CD8-positive, alpha-beta memory T cell (primary cell): Measurements from ENCODE around the gene ESRRG. TPM values are rescaled to one million over a fixed set of nuclear protein-coding genes. Genes with fewer than 3 reads are reported as not detected.
"Not testable (repeated sequence)": the region's sequence is repeated elsewhere in the genome, so short reads cannot be mapped to it uniquely, and the experiment has no call there.

Source experiments
- CTCF ChIA-PET: fragments of 350-600 bp; sonication (Branson Sonifier 250); formaldehyde crosslinking; loops from one replicate; lab custom pipeline; 2021; ENCODE audit warnings: antibody characterized with exemption; lab: Charles Lee
- POLR2A ChIA-PET: fragments of 350-600 bp; sonication (Branson Sonifier 250); formaldehyde crosslinking; loops from one replicate; lab custom pipeline; 2021; ENCODE audit warnings: antibody characterized with exemption; lab: Charles Lee
- DNase-seq, 5 donors: peaks; one replicate each; pipeline versions ENCODE4 v3.0.0 to v3.0.0-alpha.2; 2020 to 2022; ENCODE audit warnings: mixed read lengths in 1 of 5
- H3K27ac ChIP-seq: one replicate; pipeline ENCODE4 v1.7.0; 2013; ENCODE audit warnings: low read depth, mild to moderate bottlenecking, low read length, moderate library complexity
- H3K27me3 ChIP-seq: 2 replicates; pipeline ENCODE4 v1.7.0; 2013; ENCODE audit warnings: low read length, mild to moderate bottlenecking; ENCODE audit not compliant: insufficient read depth, poor library complexity, severe bottlenecking
- H3K36me3 ChIP-seq: 2 replicates; pipeline ENCODE4 v1.7.0; 2013; ENCODE audit warnings: mild to moderate bottlenecking, low read length, moderate library complexity; ENCODE audit not compliant: insufficient read depth
- H3K4me1 ChIP-seq: 2 replicates; pipeline ENCODE4 v1.7.0; 2013; ENCODE audit warnings: mild to moderate bottlenecking, low read length, moderate library complexity; ENCODE audit not compliant: insufficient read depth
- H3K4me3 ChIP-seq: 2 replicates; pipeline ENCODE4 v1.7.0; 2013; ENCODE audit warnings: mild to moderate bottlenecking, low read length
- H3K9me3 ChIP-seq: 2 replicates; pipeline ENCODE4 v1.7.0; 2013; ENCODE audit warnings: mild to moderate bottlenecking, low read length
- H3K27ac Mint-ChIP-seq, 8 donors: one replicate each; pipeline ENCODE4 v1.8.0; 2020 to 2021; ENCODE audit warnings: mixed read lengths in 8 of 8, mild to moderate bottlenecking in 6 of 8, inconsistent platforms in 3 of 8, moderate library complexity in 3 of 8
- H3K27me3 Mint-ChIP-seq, 2 donors: one replicate each; pipeline ENCODE4 v1.8.0; 2020 to 2021; ENCODE audit warnings: mixed read lengths in 2 of 2, mild to moderate bottlenecking in 1 of 2, moderate library complexity in 1 of 2
- H3K36me3 Mint-ChIP-seq, 3 donors: one replicate each; pipeline ENCODE4 v1.8.0; 2020 to 2021; ENCODE audit warnings: mixed read lengths in 3 of 3, inconsistent platforms in 1 of 3, mild to moderate bottlenecking in 1 of 3
- H3K4me1 Mint-ChIP-seq, 3 donors: one replicate each; pipeline ENCODE4 v1.8.0; 2020 to 2021; ENCODE audit warnings: mixed read lengths in 3 of 3, inconsistent platforms in 1 of 3, mild to moderate bottlenecking in 1 of 3
- H3K4me3 Mint-ChIP-seq, 7 donors: one replicate each; pipeline ENCODE4 v1.8.0; 2020 to 2021; ENCODE audit warnings: mixed read lengths in 7 of 7, mild to moderate bottlenecking in 6 of 7, moderate library complexity in 4 of 7, inconsistent platforms in 2 of 7
- H3K9me3 Mint-ChIP-seq, 5 donors: one replicate each; pipeline ENCODE4 v1.8.0; 2020 to 2022; ENCODE audit warnings: mixed read lengths in 5 of 5, mild to moderate bottlenecking in 3 of 5, moderate library complexity in 2 of 5, inconsistent platforms in 1 of 5
- polyA plus RNA-seq: library from polyadenylated mRNA; unstranded; fragments of 300-500 nt; fragmentation: Illumina TruSeq; gene quantifications from one replicate; pipeline ENCODE4 v1.2.3, GENCODE V29; 2021
- total RNA-seq, 2 experiments: library from RNA; stranded (reverse); gene quantifications; one replicate each; pipeline ENCODE4 v1.2.3, GENCODE V29; 2021

The ESRRG gene
- total and polyA plus RNA-seq, 3 experiments from 2014 or later = not detected

DNA sequence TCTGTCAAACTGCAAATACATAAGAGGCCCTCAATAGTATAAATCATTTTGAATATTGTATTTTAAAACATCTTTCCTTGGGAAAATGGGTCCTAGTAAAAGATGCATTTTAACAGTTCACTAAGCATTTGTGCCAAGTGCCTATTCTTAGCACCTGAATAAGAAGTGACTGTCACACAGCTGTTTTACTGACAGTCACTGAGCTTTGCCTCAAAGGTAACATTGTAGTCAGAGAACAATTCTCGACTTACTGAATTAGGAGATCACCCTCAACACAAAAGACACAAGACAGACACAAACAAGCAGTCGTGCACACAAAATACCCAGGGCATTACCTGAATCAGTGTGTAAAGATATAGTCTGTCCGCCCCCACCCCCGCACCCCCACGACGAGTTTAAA is 408 bp downstream of the ESRRG start:
- H3K27me3 Mint-ChIP-seq = peaks cover 0 to 7% of the 10 kb centered on the region in 2 donors
- ChIA-PET POLR2A (no interaction called here), CTCF (no interaction called here)
- H3K4me3 Mint-ChIP-seq = peak overlapping the region in 1 of 7 donors; percentile 7
- H3K9me3 Mint-ChIP-seq = peaks cover 0 to 3% (median 0%) of the 10 kb centered on the region in 5 donors
- peaks cover 0 to 4% (median 0%) of the 10 kb centered on the region in 3 donors for H3K4me1 Mint-ChIP-seq
- no peak for DNase-seq
- no peak overlapping the region for H3K27ac Mint-ChIP-seq
- no peaks in the 10 kb centered on the region for H3K27me3 ChIP-seq
- no peaks in the 10 kb centered on the region for H3K36me3 Mint-ChIP-seq
- H3K4me1 ChIP-seq = no peaks in the 10 kb centered on the region
- no peaks in the 10 kb centered on the region for H3K36me3 ChIP-seq
- no peaks in the 10 kb centered on the region for H3K9me3 ChIP-seq
- H3K27ac ChIP-seq = no peak overlapping the region
- no peak overlapping the region for H3K4me3 ChIP-seq

DNA sequence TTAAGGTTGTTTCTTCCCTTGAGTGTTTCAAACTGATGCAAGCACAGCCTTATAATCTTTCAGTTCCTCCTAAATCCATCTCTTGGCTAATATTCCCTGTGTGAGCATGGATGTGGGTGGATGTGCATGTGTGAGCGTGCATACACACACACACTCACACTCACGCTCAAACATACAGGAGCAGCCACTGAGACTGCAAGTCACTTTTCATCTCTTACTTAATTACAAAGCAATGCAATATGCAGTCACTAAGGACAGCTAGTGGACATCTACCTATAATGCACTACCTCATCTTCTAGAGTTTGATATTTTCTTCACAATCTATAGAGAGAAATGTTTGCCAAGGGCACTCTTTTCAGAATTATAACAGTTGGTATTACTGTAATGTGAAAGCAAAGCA is 1.4 kb downstream of the ESRRG start:
- ChIA-PET CTCF (no interaction called here), POLR2A (no interaction called here)
- Mint-ChIP-seq H3K36me3 (no peaks in the 10 kb centered on the region), H3K4me3 (no peak overlapping the region), H3K27me3 (peaks cover 0 to 7% of the 10 kb centered on the region in 2 donors), H3K9me3 (peaks cover 0 to 3% (median 0%) of the 10 kb centered on the region in 5 donors), H3K27ac (no peak overlapping the region), H3K4me1 (peaks cover 0 to 4% (median 0%) of the 10 kb centered on the region in 3 donors)
- Histone ChIP-seq H3K36me3 (no peaks in the 10 kb centered on the region), H3K9me3 (no peaks in the 10 kb centered on the region), H3K27ac (no peak overlapping the region), H3K27me3 (no peaks in the 10 kb centered on the region), H3K4me1 (no peaks in the 10 kb centered on the region), H3K4me3 (no peak overlapping the region)
- no peak for DNase-seq

DNA sequence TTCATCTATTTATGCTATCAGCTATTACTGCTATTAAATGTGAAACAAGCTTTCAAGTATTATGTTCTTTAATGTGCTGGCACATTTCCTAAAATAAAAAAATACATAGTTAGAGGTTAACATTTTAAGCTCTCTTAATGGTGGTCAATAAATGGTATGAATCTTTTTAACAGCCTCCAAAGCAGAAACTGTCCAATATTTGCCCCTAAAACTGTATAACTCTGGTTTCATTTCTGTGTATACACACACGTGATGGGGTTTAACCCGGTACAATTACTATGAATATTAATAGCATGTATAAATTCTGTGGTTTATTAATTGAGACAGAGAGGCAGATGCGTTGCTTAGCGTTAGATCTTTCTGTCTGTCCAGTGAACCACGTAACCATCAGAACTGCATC is 2.2 kb downstream of the ESRRG start:
- CTCF ChIA-PET = no interaction called here
- no peak overlapping the region for H3K4me3 Mint-ChIP-seq

DNA sequence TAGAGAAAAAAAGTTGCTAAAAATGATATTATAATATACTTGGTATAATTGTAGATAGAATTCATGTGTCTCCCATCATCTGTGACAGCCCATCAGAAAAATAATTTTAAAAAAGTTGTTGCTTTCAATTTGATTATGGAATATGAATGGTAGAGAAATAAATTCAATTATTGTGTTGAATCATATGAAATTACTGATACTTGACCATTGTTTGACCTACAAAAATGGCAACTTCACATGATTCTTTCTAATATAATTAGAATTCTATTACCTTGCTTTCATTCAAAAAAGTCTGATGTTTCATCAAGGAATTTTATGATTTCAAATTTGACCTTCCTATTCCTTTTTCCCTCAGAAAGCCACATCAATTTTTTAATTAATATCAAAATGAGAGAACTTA is 11.5 kb downstream of the ESRRG start:
- H3K36me3 Mint-ChIP-seq = no peaks in the 10 kb centered on the region
- H3K4me1 ChIP-seq = no peaks in the 10 kb centered on the region
- H3K4me3 ChIP-seq = no peak overlapping the region
- no peaks in the 10 kb centered on the region for H3K9me3 ChIP-seq
- DNase-seq = no peak
- no peak overlapping the region for H3K27ac ChIP-seq
- ChIA-PET CTCF (no interaction called here), POLR2A (no interaction called here)
- H3K27me3 ChIP-seq = no peaks in the 10 kb centered on the region
- H3K4me3 Mint-ChIP-seq = no peak overlapping the region
- H3K9me3 Mint-ChIP-seq = peaks cover 0 to 30% (median 3%) of the 10 kb centered on the region in 5 donors
- H3K27me3 Mint-ChIP-seq = no peaks in the 10 kb centered on the region
- no peaks in the 10 kb centered on the region for H3K4me1 Mint-ChIP-seq
- no peaks in the 10 kb centered on the region for H3K36me3 ChIP-seq
- H3K27ac Mint-ChIP-seq = no peak overlapping the region

More for the DNA sequence above, 2.2 kb downstream of the ESRRG start:
- H3K27ac ChIP-seq = no peak overlapping the region
- POLR2A ChIA-PET = no interaction called here
- H3K27me3 ChIP-seq = no peaks in the 10 kb centered on the region
- DNase-seq = no peak
- Mint-ChIP-seq H3K27me3 (peaks cover 0 to 7% of the 10 kb centered on the region in 2 donors), H3K9me3 (peaks cover 0 to 3% (median 0%) of the 10 kb centered on the region in 5 donors), H3K36me3 (no peaks in the 10 kb centered on the region), H3K27ac (no peak overlapping the region), H3K4me1 (peaks cover 0 to 4% (median 0%) of the 10 kb centered on the region in 3 donors)
- no peaks in the 10 kb centered on the region for H3K9me3 ChIP-seq
- no peaks in the 10 kb centered on the region for H3K4me1 ChIP-seq
- H3K4me3 ChIP-seq = no peak overlapping the region
- no peaks in the 10 kb centered on the region for H3K36me3 ChIP-seq

DNA sequence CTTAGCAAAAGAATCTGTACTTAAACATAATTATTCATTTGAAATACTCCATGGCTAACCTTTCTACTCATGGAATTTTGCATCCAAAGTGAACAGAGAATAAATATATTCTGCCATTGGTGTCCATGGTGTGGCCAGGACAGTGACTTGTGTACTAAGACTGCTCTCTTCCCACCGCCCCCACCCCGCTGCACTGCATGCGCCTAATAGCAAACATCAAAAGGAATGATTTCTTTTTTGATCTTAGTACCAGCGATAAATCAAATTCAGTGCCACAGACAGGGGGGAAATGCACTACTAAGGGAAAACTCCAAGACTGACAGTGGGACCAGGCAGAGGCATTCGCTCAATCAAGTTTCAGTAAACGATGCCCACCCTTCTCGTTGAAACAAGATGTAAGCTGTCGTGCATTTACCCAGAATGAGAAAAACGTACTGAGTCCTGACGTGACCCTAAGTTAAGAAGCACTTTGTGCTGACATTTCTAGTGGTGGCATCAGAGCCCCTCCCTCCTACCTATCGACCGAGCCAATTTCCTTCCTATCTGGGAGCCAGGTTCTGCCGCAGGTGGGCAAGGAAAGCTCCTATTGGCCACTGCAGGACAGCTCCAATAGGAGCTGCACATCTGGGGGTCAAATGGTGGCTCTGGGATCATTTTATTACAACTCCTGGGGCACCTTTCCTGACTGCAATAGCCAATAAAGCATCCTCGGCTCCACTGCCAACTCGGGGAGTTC is 12.5 kb downstream of the ESRRG start:
- peaks cover 0 to 33% (median 3%) of the 10 kb centered on the region in 5 donors for H3K9me3 Mint-ChIP-seq
- H3K36me3 Mint-ChIP-seq = no peaks in the 10 kb centered on the region
- CTCF ChIA-PET = no interaction called here
- Histone ChIP-seq H3K36me3 (no peaks in the 10 kb centered on the region), H3K4me3 (no peak overlapping the region), H3K9me3 (no peaks in the 10 kb centered on the region), H3K27me3 (no peaks in the 10 kb centered on the region), H3K4me1 (no peaks in the 10 kb centered on the region), H3K27ac (no peak overlapping the region)
- H3K27me3 Mint-ChIP-seq = no peaks in the 10 kb centered on the region
- no peak overlapping the region for H3K4me3 Mint-ChIP-seq
- POLR2A ChIA-PET = no interaction called here
- no peak overlapping the region for H3K27ac Mint-ChIP-seq
- no peak for DNase-seq
- no peaks in the 10 kb centered on the region for H3K4me1 Mint-ChIP-seq

DNA sequence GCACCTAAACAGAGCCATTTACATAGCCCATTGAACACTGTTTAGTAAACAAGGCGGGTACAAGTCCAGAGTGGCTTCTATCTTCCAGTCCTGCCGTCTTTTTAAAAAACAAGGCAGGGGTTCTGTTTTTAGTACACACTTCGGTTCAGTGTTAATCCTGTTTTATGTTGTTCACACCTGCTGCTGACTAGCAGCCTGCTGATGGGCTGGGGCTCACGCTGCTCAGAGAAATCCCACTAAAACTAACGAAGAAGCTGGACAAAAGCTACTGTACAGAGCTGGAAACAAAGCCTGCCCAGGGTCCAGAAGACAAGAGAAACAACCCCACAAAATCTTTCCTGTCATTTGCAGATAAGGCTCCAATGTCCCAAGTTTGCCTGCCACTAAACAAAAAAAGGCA is 13.2 kb downstream of the ESRRG start:
- H3K4me3 Mint-ChIP-seq = no peak overlapping the region
- Histone ChIP-seq H3K27ac (no peak overlapping the region), H3K9me3 (no peaks in the 10 kb centered on the region), H3K4me1 (no peaks in the 10 kb centered on the region), H3K4me3 (no peak overlapping the region), H3K36me3 (no peaks in the 10 kb centered on the region), H3K27me3 (no peaks in the 10 kb centered on the region)
- H3K4me1 Mint-ChIP-seq = no peaks in the 10 kb centered on the region
- H3K27me3 Mint-ChIP-seq = no peaks in the 10 kb centered on the region
- ChIA-PET POLR2A (no interaction called here), CTCF (no interaction called here)
- peaks cover 0 to 33% (median 3%) of the 10 kb centered on the region in 5 donors for H3K9me3 Mint-ChIP-seq
- no peak for DNase-seq
- H3K36me3 Mint-ChIP-seq = no peaks in the 10 kb centered on the region
- no peak overlapping the region for H3K27ac Mint-ChIP-seq

DNA sequence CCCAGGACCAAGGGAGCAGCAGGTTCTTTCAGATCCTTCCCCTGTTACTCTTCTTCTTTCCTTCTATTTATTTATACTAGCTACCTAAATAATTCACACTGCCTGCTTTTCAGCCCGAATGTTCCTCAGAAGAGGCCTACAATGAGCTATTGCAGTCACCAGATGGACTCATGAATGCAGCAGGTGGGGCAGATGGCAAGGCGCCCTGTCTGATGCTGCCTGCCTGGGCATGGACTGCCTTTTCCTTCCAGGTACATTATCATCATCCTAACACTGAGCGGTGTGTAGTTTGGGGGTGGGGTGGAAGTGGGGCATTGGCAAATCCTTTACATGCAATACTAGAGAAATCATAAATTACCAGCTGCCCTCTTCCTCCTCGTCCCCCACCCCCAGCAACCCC is 17.6 kb downstream of the ESRRG start:
- no peaks in the 10 kb centered on the region for H3K4me1 Mint-ChIP-seq
- H3K27ac Mint-ChIP-seq = no peak overlapping the region
- Histone ChIP-seq H3K27ac (no peak overlapping the region), H3K4me1 (no peaks in the 10 kb centered on the region), H3K4me3 (no peak overlapping the region), H3K27me3 (no peaks in the 10 kb centered on the region), H3K9me3 (no peaks in the 10 kb centered on the region), H3K36me3 (no peaks in the 10 kb centered on the region)
- DNase-seq = no peak
- H3K36me3 Mint-ChIP-seq = no peaks in the 10 kb centered on the region
- POLR2A ChIA-PET = no interaction called here
- no peak overlapping the region for H3K4me3 Mint-ChIP-seq
- CTCF ChIA-PET = no interaction called here
- no peaks in the 10 kb centered on the region for H3K27me3 Mint-ChIP-seq
- H3K9me3 Mint-ChIP-seq = peaks cover 0 to 13% (median 3%) of the 10 kb centered on the region in 5 donors

DNA sequence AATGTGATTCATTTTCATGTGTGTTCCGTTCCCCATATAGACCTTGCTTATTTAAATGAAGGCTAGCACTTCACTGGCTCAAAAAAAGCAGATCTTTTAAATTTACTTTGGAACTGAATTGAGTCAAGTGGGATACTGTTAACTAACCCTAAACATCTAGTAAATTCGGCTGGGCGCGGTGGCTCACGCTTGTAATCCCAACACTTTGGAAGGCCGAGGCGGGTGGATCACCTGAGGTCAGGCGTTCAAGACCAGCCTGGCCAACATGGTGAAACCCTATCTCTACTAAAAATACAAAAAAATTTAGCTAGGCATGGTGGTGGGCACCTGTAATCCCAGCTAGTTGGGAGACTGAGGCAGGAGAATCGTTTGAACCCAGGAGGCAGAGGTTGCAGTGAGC is 19.2 kb downstream of the ESRRG start:
- CTCF ChIA-PET, DNase-seq, H3K4me1 ChIP-seq, H3K36me3 Mint-ChIP-seq, POLR2A ChIA-PET, H3K4me3 ChIP-seq, H3K27ac Mint-ChIP-seq, H3K27me3 ChIP-seq, H3K9me3 ChIP-seq, H3K4me1 Mint-ChIP-seq, H3K36me3 ChIP-seq, H3K27me3 Mint-ChIP-seq, H3K4me3 Mint-ChIP-seq, H3K27ac ChIP-seq: not testable (repeated sequence)
- H3K9me3 Mint-ChIP-seq = peaks cover 2 to 17% (median 3%) of the 10 kb centered on the region in 5 donors
